ENCODE data around the gene AGL.

DNA sequence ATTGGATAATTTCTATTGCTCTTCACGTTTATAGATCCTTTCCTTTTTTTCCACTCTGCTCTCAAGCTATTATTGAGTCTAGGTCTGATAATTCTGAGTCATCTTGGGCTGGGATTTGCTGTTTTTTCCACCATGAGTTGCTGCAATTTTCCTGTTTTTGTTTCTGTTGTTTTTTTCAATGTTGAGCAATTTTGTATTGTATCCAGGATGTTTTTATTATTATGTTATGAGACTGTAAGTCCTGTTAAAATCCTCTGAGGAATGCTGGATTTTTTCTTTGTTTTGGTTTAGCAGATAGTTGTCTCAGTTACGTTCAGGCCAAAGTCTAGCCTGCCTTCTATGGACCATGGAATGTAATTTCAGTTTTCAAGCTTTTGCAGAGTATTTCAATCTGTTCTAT, 106.6 kb downstream of the AGL start:
- TF ChIP-seq, protein P1, sequence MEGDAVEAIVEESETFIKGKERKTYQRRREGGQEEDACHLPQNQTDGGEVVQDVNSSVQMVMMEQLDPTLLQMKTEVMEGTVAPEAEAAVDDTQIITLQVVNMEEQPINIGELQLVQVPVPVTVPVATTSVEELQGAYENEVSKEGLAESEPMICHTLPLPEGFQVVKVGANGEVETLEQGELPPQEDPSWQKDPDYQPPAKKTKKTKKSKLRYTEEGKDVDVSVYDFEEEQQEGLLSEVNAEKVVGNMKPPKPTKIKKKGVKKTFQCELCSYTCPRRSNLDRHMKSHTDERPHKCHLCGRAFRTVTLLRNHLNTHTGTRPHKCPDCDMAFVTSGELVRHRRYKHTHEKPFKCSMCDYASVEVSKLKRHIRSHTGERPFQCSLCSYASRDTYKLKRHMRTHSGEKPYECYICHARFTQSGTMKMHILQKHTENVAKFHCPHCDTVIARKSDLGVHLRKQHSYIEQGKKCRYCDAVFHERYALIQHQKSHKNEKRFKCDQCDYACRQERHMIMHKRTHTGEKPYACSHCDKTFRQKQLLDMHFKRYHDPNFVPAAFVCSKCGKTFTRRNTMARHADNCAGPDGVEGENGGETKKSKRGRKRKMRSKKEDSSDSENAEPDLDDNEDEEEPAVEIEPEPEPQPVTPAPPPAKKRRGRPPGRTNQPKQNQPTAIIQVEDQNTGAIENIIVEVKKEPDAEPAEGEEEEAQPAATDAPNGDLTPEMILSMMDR (IDR thresholded peaks at IDR 0.05): no peak
- no peak for TF ChIP-seq POLR2AphosphoS2 (conservative IDR thresholded peaks at IDR 0.05; ENCODE audit: low read length)
- TF ChIP-seq KDM1A (IDR thresholded peaks at IDR 0.05; ENCODE audit: low read depth): no peak
- TF ChIP-seq, protein P2, sequence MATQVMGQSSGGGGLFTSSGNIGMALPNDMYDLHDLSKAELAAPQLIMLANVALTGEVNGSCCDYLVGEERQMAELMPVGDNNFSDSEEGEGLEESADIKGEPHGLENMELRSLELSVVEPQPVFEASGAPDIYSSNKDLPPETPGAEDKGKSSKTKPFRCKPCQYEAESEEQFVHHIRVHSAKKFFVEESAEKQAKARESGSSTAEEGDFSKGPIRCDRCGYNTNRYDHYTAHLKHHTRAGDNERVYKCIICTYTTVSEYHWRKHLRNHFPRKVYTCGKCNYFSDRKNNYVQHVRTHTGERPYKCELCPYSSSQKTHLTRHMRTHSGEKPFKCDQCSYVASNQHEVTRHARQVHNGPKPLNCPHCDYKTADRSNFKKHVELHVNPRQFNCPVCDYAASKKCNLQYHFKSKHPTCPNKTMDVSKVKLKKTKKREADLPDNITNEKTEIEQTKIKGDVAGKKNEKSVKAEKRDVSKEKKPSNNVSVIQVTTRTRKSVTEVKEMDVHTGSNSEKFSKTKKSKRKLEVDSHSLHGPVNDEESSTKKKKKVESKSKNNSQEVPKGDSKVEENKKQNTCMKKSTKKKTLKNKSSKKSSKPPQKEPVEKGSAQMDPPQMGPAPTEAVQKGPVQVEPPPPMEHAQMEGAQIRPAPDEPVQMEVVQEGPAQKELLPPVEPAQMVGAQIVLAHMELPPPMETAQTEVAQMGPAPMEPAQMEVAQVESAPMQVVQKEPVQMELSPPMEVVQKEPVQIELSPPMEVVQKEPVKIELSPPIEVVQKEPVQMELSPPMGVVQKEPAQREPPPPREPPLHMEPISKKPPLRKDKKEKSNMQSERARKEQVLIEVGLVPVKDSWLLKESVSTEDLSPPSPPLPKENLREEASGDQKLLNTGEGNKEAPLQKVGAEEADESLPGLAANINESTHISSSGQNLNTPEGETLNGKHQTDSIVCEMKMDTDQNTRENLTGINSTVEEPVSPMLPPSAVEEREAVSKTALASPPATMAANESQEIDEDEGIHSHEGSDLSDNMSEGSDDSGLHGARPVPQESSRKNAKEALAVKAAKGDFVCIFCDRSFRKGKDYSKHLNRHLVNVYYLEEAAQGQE (IDR thresholded peaks at IDR 0.05): no peak
- TF ChIP-seq JUN (IDR thresholded peaks at IDR 0.05): no peak
- TF ChIP-seq CBX2 (IDR thresholded peaks at IDR 0.05; ENCODE audit: borderline replicate concordance, low read depth): no peak
- TF ChIP-seq, protein P3, sequence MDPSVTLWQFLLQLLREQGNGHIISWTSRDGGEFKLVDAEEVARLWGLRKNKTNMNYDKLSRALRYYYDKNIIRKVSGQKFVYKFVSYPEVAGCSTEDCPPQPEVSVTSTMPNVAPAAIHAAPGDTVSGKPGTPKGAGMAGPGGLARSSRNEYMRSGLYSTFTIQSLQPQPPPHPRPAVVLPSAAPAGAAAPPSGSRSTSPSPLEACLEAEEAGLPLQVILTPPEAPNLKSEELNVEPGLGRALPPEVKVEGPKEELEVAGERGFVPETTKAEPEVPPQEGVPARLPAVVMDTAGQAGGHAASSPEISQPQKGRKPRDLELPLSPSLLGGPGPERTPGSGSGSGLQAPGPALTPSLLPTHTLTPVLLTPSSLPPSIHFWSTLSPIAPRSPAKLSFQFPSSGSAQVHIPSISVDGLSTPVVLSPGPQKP (IDR thresholded peaks at IDR 0.05; ENCODE audit: low read depth, low read length): no peak
- no peak for TF ChIP-seq POLR2A (IDR thresholded peaks at IDR 0.05; ENCODE audit: low read length)
- TF ChIP-seq, protein P4, sequence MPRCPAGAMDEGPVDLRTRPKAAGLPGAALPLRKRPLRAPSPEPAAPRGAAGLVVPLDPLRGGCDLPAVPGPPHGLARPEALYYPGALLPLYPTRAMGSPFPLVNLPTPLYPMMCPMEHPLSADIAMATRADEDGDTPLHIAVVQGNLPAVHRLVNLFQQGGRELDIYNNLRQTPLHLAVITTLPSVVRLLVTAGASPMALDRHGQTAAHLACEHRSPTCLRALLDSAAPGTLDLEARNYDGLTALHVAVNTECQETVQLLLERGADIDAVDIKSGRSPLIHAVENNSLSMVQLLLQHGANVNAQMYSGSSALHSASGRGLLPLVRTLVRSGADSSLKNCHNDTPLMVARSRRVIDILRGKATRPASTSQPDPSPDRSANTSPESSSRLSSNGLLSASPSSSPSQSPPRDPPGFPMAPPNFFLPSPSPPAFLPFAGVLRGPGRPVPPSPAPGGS (IDR thresholded peaks at IDR 0.05): no peak
